ENCODE measurements around the gene ZNF782. TPM values are rescaled to one million over a fixed set of nuclear protein-coding genes. Genes with fewer than 3 reads are reported as not detected.

Gene ZNF782
- total and polyA plus RNA-seq, 2 of the 8 experiments (the other 6 are each of a cell fraction or from before 2014, with no cell fraction given): 1.4 to 7.4 TPM

DNA sequence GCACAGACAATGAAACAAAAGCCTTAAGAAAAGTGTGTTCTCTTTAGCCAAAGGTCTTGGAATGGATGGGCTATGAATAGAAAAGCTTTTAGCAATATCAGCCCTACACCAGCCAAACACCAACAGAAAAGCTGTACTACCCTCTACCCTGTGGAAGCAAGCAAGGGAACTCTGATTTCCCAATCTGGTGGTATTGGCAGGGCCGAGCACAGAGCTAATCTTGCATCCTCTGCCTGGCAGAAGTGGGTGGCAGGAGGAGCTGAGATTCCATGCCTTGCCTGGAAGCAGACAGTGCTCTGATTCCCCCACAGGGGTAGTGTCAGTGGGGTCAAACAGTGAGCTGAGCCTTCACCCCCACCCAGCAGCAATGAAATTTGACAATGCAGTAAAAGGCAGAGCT lies 29.6 kb upstream of the ZNF782 start:
- Histone ChIP-seq H3K27me3 (replicated peaks in 1 of 4; ENCODE audit: control insufficient read depth in 3 of 4, extremely low read depth in 1 of 4, insufficient read depth in 3 of 4, low read length in 3 of 4) (no peaks in the 10 kb centered on the region), H2BK120ac (replicated peaks; ENCODE audit: low read depth, low read length) (no peak overlapping the region), H4K5ac (ENCODE audit: insufficient read length, low read depth, low read length) (no peak overlapping the region), H3K79me1 (ENCODE audit: low read depth, low read length) (no peaks in the 10 kb centered on the region), H2AK5ac (ENCODE audit: low read depth, low read length) (no peak overlapping the region), H3K18ac (ENCODE audit: extremely low read depth, low read length) (no peak overlapping the region), H2BK12ac (ENCODE audit: low read depth, low read length) (no peak overlapping the region), H3K14ac (ENCODE audit: insufficient read length) (no peak overlapping the region), H3K56ac (replicated peaks; ENCODE audit: insufficient read length, low read depth, low read length) (no peak overlapping the region), H3K27ac (ENCODE audit: low read depth, low read length) (no peak overlapping the region), H2BK15ac (ENCODE audit: low read length) (no peak overlapping the region), H3K4me1 (replicated peaks in 1 of 4; ENCODE audit: control insufficient read depth in 3 of 4, insufficient read depth in 4 of 4, low read length in 3 of 4) (no peaks in the 10 kb centered on the region), H3K23ac (ENCODE audit: insufficient read length) (no peak overlapping the region), H3K9me3 (ENCODE audit: insufficient read depth in 2 of 2, low read depth in 1 of 2, low read length in 1 of 2) (no peaks in the 10 kb centered on the region), H2AFZ (ENCODE audit: low read length) (no peak overlapping the region), H4K20me1 (replicated peaks in 1 of 2; ENCODE audit: control insufficient read depth in 1 of 2, insufficient read depth in 2 of 2, low read length in 2 of 2) (no peaks in the 10 kb centered on the region), H3K36me3 (ENCODE audit: control insufficient read depth in 2 of 4, insufficient read depth in 4 of 4, low read length in 3 of 4) (no peaks in the 10 kb centered on the region), H3K23me2 (ENCODE audit: low read depth, low read length) (no peaks in the 10 kb centered on the region), H4K8ac (ENCODE audit: extremely low read depth, insufficient read depth, low read length) (no peak overlapping the region), H4K91ac (replicated peaks; ENCODE audit: insufficient read length, low read length) (no peak overlapping the region), H3K4me2 (ENCODE audit: insufficient read depth in 1 of 2, low read depth in 2 of 2, low read length in 2 of 2) (no peak overlapping the region), H3K79me2 (ENCODE audit: control insufficient read depth in 1 of 2, insufficient read depth in 2 of 2, low read length in 2 of 2) (no peaks in the 10 kb centered on the region), H3K4ac (replicated peaks; ENCODE audit: insufficient read length, low read depth, low read length) (no peak overlapping the region), H3K4me3 (ENCODE audit: extremely low read depth in 1 of 4, insufficient read depth in 2 of 4, low read depth in 3 of 4, low read length in 4 of 4) (no peak overlapping the region), H2BK20ac (ENCODE audit: low read length) (no peak overlapping the region), H3K9ac (replicated peaks in 1 of 4; ENCODE audit: extremely low read depth in 1 of 4, low read depth in 3 of 4, low read length in 3 of 4) (no peak overlapping the region), H2BK5ac (ENCODE audit: low read depth, low read length) (no peak overlapping the region)
- ChIA-PET CTCF (ENCODE audit: partially characterized antibody) (interaction anchor here (1.6 to 2.5 kb wide), 2 partner anchors 8 to 26 kb away, joined by 7 to 10 read pairs; no protein-coding TSS in a partner anchor), POLR2A (ENCODE audit: partially characterized antibody) (interaction anchor here (0.6 kb wide), 1 partner anchor 12 kb away, joined by 3 read pairs; no protein-coding TSS in a partner anchor)
- 67% methylated on average over 1 of the region's 1 CpG; no CpG with 5 or more reads in 1 of the 2 experiments for WGBS, 2 experiments (ENCODE audit: extremely low coverage in 1 of 2, insufficient coverage in 1 of 2, insufficient read length in 1 of 2, insufficient replicate concordance in 2 of 2, low coverage in 1 of 2, low lambda C conversion rate in 2 of 2, missing lambda C conversion rate in 1 of 2)
- DNase-seq (ENCODE audit: low read depth in 1 of 2, low spot score in 2 of 2) (no peak), FAIRE-seq (no peak)
- TF ChIP-seq, protein P1, sequence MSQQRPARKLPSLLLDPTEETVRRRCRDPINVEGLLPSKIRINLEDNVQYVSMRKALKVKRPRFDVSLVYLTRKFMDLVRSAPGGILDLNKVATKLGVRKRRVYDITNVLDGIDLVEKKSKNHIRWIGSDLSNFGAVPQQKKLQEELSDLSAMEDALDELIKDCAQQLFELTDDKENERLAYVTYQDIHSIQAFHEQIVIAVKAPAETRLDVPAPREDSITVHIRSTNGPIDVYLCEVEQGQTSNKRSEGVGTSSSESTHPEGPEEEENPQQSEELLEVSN (IDR thresholded peaks at IDR 0.05): no peak
- TF ChIP-seq POLR2AphosphoS5 (IDR thresholded peaks at IDR 0.05; ENCODE audit: low read depth, low read length) (no peak), GTF2F1 (IDR thresholded peaks at IDR 0.05; ENCODE audit: borderline replicate concordance, low read depth, low read length) (no peak), SP4 (IDR thresholded peaks at IDR 0.05; ENCODE audit: low read length) (no peak), TEAD4 (IDR thresholded peaks at IDR 0.05; ENCODE audit: low read depth, low read length) (no peak), TAF7 (optimal IDR thresholded peaks at IDR 0.05; ENCODE audit: borderline replicate concordance, low read depth, low read length) (no peak), NRF1 (IDR thresholded peaks at IDR 0.05; ENCODE audit: low read depth, low read length) (no peak), TBP (IDR thresholded peaks at IDR 0.05; ENCODE audit: low read depth, low read length) (no peak), KDM1A (IDR thresholded peaks at IDR 0.05; ENCODE audit: borderline replicate concordance, low read length) (no peak), EP300 (IDR thresholded peaks at IDR 0.05; ENCODE audit: borderline replicate concordance in 1 of 2, low read depth in 2 of 2, low read length in 2 of 2) (no peak), JUND (IDR thresholded peaks at IDR 0.05; ENCODE audit: low read length) (no peak), KDM5A (IDR thresholded peaks at IDR 0.05; ENCODE audit: low read length) (no peak), SIX5 (IDR thresholded peaks at IDR 0.05; ENCODE audit: low read depth, low read length) (no peak)
- TF ChIP-seq, protein P2, sequence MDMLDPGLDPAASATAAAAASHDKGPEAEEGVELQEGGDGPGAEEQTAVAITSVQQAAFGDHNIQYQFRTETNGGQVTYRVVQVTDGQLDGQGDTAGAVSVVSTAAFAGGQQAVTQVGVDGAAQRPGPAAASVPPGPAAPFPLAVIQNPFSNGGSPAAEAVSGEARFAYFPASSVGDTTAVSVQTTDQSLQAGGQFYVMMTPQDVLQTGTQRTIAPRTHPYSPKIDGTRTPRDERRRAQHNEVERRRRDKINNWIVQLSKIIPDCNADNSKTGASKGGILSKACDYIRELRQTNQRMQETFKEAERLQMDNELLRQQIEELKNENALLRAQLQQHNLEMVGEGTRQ (IDR thresholded peaks at IDR 0.05; ENCODE audit: low read length): no peak
